ENCODE results near the gene NPHP1. TPM values are rescaled to one million over a fixed set of nuclear protein-coding genes. Genes with fewer than 3 reads are reported as not detected.

Gene NPHP1
- polyA plus RNA-seq, 6 donors from 2014 or later, result 0.59 to 2.1 (median 1.2) TPM; not detected in 1

GRCh38 chr2:110143982-110144381 lies 60.8 kb downstream of the NPHP1 start:
- no peak for DNase-seq
- H3K27me3 Mint-ChIP-seq, result peaks cover 0 to 8% (median 0%) of the 10 kb centered on the region in 3 donors
- H3K4me3 Mint-ChIP-seq, result no peak overlapping the region
- peaks cover 0 to 8% of the 10 kb centered on the region in 2 donors for H3K36me3 Mint-ChIP-seq
- no peak for ATAC-seq (ENCODE audit: low read depth in 2 of 2)
- H3K4me1 Mint-ChIP-seq, result no peaks in the 10 kb centered on the region
- H3K9me3 Mint-ChIP-seq, result peaks cover 0 to 8% (median 1%) of the 10 kb centered on the region in 7 donors
- no peak overlapping the region for H3K27ac Mint-ChIP-seq

DNA sequence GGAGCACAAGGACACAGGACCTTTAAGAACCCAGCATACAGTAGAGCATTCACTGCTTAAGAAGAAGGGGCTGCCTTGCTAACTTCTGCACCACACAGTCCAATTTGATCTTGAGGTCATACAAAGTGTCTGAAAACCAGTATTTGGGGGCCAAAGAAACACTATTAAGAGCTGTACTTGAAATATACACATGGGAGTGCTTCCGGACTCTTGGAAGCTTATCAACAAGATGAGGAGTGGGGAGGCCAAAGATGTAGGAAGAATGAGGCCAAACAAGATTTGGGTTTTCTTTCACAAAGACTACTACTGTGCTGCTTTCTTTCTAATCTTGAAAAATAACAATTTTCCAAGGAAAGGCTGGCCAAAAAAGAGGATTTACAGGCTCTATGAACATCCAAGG lies 64.4 kb downstream of the NPHP1 start:
- no peaks in the 10 kb centered on the region for H3K27me3 Mint-ChIP-seq
- no peak overlapping the region for H3K4me3 Mint-ChIP-seq
- no peaks in the 10 kb centered on the region for H3K36me3 Mint-ChIP-seq
- DNase-seq (no peak), ATAC-seq (ENCODE audit: low read depth in 2 of 2) (no peak)
- H3K4me1 Mint-ChIP-seq, result no peaks in the 10 kb centered on the region
- peaks cover 0 to 13% (median 0%) of the 10 kb centered on the region in 7 donors for H3K9me3 Mint-ChIP-seq
- no peak overlapping the region for H3K27ac Mint-ChIP-seq

DNA sequence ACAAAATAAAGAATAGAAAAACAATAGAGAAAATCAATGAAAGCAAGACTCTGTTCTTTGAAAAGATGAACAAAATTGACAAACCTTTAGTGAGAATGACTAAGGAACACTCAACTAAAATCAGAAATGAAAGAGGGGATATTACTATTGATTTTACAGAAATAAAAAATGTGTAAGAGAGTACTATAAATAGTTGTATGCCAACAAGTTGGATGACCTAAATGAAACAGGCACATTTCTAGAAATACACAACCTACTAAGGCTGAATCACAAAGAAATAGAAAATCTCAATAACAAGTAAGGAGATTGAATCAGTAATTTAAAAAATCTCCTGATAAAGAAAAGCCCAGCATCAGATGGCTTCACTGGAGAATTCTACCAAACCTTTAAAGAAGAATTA lies 70.8 kb downstream of the NPHP1 start:
- no peaks in the 10 kb centered on the region for H3K4me1 Mint-ChIP-seq
- no peaks in the 10 kb centered on the region for H3K27me3 Mint-ChIP-seq
- H3K4me3 Mint-ChIP-seq, result no peak overlapping the region
- ATAC-seq (ENCODE audit: low read depth in 2 of 2) (no peak), DNase-seq (no peak)
- no peak overlapping the region for H3K27ac Mint-ChIP-seq
- peaks cover 0 to 33% (median 20%) of the 10 kb centered on the region in 7 donors for H3K9me3 Mint-ChIP-seq
- peaks cover 0 to 15% of the 10 kb centered on the region in 2 donors for H3K36me3 Mint-ChIP-seq

GRCh38 chr2:110131166-110131565 lies 73.6 kb downstream of the NPHP1 start:
- H3K4me3 Mint-ChIP-seq, result no peak overlapping the region
- peaks cover 0 to 15% of the 10 kb centered on the region in 2 donors for H3K36me3 Mint-ChIP-seq
- H3K4me1 Mint-ChIP-seq, result no peaks in the 10 kb centered on the region
- DNase-seq (no peak), ATAC-seq (ENCODE audit: low read depth in 2 of 2) (no peak)
- no peak overlapping the region for H3K27ac Mint-ChIP-seq
- no peaks in the 10 kb centered on the region for H3K27me3 Mint-ChIP-seq
- H3K9me3 Mint-ChIP-seq, result peaks cover 0 to 29% (median 20%) of the 10 kb centered on the region in 7 donors

- DNase-seq, result no peak
- no peak for ATAC-seq (ENCODE audit: low read depth in 2 of 2)
- Mint-ChIP-seq H3K27me3 (no peaks in the 10 kb centered on the region), H3K36me3 (peaks cover 0 to 15% of the 10 kb centered on the region in 2 donors), H3K27ac (no peak overlapping the region), H3K4me3 (no peak overlapping the region), H3K9me3 (peaks cover 0 to 29% (median 19%) of the 10 kb centered on the region in 7 donors), H3K4me1 (no peaks in the 10 kb centered on the region)
These were observed 74.1 kb downstream of the NPHP1 start for GRCh38 chr2:110130757-110131156.

GRCh38 chr2:110126906-110127305 lies 77.9 kb downstream of the NPHP1 start:
- Mint-ChIP-seq H3K27me3 (no peaks in the 10 kb centered on the region), H3K36me3 (no peaks in the 10 kb centered on the region), H3K4me3 (no peak overlapping the region), H3K4me1 (no peaks in the 10 kb centered on the region), H3K27ac (no peak overlapping the region), H3K9me3 (peaks cover 0 to 2% (median 0%) of the 10 kb centered on the region in 7 donors)
- ATAC-seq (ENCODE audit: low read depth in 2 of 2) (no peak), DNase-seq (no peak)

DNA sequence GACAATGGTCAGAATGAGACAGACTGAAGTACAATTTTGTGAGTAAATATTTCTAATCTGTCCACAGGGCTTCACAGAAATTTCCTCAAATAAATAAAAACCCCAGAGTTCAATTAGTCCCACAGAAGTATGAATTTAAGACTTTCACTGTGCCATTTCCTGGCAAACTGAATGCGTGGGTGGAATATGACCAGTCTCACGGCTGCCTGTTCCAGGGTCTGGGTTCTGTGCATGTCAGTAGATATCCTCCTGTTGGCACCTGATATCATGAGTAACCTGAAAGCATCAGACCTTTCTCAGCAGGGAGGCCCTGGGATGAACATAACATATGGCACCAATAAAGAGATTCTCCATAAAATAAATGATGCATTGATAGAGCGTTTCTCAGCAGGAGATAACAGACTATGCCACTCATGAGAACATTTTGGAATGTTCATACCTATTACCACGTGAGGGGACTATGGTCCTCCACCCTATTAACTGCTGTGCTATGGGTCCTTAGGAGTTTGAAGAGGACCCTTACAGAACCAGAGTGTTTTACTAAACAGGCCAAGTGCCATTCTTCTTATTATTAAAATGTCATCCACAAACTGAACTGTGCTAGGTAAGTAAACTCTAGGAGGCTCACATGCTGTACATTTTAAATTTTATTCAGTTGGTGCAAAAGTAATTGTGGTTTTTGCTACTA lies 78.6 kb downstream of the NPHP1 start:
- H3K4me1 Mint-ChIP-seq, result no peaks in the 10 kb centered on the region
- no peak overlapping the region for H3K4me3 Mint-ChIP-seq
- H3K9me3 Mint-ChIP-seq, result peaks cover 0 to 1% (median 0%) of the 10 kb centered on the region in 7 donors
- no peak overlapping the region for H3K27ac Mint-ChIP-seq
- DNase-seq, result no peak
- H3K36me3 Mint-ChIP-seq, result no peaks in the 10 kb centered on the region
- H3K27me3 Mint-ChIP-seq, result peaks cover 0 to under 1% (median 0%) of the 10 kb centered on the region in 3 donors
- ATAC-seq (ENCODE audit: low read depth in 2 of 2), result no peak

GRCh38 chr2:110124939-110125691 lies 79.7 kb downstream of the NPHP1 start:
- ATAC-seq (ENCODE audit: low read depth in 2 of 2) (no peak), DNase-seq (no peak)
- H3K27ac Mint-ChIP-seq, result no peak overlapping the region
- H3K4me3 Mint-ChIP-seq, result no peak overlapping the region
- H3K9me3 Mint-ChIP-seq, result peaks cover 0 to 1% (median 0%) of the 10 kb centered on the region in 7 donors
- no peaks in the 10 kb centered on the region for H3K36me3 Mint-ChIP-seq
- peaks cover 0 to 4% (median 0%) of the 10 kb centered on the region in 3 donors for H3K27me3 Mint-ChIP-seq
- H3K4me1 Mint-ChIP-seq, result no peaks in the 10 kb centered on the region

DNA sequence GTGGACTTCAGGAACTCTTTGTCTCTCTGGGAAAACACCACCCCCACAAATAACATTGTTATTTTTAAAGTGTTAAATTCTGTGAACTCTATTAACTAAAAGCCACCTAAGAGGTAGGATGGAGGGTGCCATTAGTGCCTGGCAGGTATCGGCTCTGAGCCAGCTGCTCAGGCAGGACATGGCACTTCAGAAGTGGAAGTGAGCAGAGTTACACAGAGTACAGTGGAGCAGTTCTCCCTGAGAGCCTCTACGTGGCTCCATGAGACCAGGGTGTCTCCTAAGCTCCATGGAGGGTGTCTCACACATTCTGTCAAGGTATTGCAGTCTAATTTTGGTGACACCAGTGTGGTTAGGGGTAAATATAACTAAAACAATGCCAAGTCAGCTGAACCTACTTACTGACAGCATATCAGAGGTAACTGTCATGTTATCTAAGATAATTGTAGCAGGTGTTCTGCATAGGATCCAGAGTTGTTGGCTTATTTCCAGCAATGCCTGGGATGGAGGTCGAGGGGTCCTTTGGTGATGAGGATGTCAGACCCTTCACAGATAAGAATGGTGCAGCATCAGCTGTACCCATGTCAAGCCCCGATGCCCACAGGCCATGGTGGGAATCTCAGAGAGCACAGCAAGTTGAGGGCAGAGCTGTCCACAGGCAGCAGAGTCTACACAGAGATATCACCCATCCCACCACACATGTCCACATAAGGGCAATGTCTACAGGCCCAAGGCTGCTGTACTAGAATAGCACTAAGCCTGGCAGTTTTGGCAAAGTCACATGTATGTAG lies 80.6 kb downstream of the NPHP1 start:
- H3K27ac Mint-ChIP-seq, result no peak overlapping the region
- DNase-seq (no peak), ATAC-seq (ENCODE audit: low read depth in 2 of 2) (no peak)
- H3K9me3 Mint-ChIP-seq, result no peaks in the 10 kb centered on the region
- H3K27me3 Mint-ChIP-seq, result peaks cover 3 to 5% (median 4%) of the 10 kb centered on the region in 3 donors
- no peaks in the 10 kb centered on the region for H3K36me3 Mint-ChIP-seq
- H3K4me3 Mint-ChIP-seq, result no peak overlapping the region
- H3K4me1 Mint-ChIP-seq, result no peaks in the 10 kb centered on the region

DNA sequence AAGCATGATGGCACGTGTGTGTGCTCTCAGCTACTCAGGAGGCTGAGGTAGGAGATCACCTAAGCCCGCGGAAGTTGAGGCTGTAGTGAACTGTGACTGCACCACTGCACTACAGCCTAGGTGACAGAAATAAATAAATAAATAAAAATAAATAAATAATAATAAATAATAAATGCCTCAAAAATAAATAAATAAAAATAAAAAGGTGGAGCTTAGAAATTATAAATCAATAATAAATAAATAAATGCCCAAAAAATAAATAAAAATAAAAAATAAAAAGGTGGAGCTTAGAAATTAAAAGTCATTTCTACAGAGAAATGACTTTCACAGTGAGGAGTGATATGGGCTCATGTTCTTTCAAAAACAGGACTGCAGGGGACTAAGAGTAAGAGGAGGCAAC lies 83.2 kb downstream of the NPHP1 start:
- no peak for DNase-seq
- H3K4me1 Mint-ChIP-seq, result no peaks in the 10 kb centered on the region
- peaks cover 0 to 3% of the 10 kb centered on the region in 2 donors for H3K36me3 Mint-ChIP-seq
- H3K4me3 Mint-ChIP-seq, result no peak overlapping the region
- H3K9me3 Mint-ChIP-seq, result no peaks in the 10 kb centered on the region
- no peak for ATAC-seq (ENCODE audit: low read depth in 2 of 2)
- H3K27ac Mint-ChIP-seq, result no peak overlapping the region
- peaks cover 25 to 31% (median 28%) of the 10 kb centered on the region in 3 donors for H3K27me3 Mint-ChIP-seq

- ATAC-seq (ENCODE audit: low read depth in 2 of 2), result no peak
- Mint-ChIP-seq H3K4me1 (no peaks in the 10 kb centered on the region), H3K36me3 (peaks cover 0 to 8% of the 10 kb centered on the region in 2 donors), H3K27me3 (peaks cover 28 to 37% (median 34%) of the 10 kb centered on the region in 3 donors), H3K27ac (no peak overlapping the region), H3K4me3 (no peak overlapping the region), H3K9me3 (no peaks in the 10 kb centered on the region)
- DNase-seq, result no peak
These were observed 83.8 kb downstream of the NPHP1 start for GRCh38 chr2:110121052-110121334.

DNA sequence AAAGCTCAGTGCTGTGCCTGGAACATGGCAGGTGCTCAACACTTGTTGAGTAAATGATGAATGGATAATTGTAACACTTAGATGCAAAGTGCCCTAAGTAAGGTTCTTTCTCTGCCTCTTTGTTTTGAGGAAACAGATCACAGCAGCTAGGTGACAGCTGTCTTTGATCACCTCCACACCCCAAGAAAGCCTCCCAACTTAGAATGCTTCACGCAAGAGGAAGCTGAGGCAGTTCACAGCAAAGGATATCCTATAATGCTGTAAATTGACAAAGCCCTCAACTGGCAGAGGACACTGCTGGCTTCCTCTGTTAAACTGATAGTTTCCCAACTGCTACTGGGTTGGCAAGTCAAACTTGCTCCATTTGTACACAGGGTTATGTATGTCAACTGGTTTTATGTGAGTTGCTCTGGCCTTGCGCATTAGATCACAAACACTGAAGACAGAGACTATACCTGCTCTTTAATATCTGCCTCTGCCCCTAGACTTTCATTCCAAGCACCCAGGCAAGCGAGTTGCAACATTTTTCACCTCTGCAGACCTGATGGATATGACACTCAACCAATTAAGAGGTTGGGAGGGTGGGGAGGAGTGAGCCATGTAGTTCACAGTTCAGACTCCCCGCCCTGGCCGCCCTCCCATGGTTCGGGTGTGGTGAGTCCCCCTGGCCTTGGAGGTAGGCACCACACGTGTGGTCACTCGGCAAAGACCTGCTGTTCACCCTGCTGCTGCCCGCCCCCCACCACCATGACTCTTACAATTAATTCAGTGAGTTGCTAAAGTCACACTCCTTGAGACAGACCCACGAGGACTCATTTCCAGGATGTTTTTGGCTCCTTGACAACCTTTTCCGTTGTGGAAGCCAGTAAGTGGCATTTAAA lies 84.4 kb downstream of the NPHP1 start:
- H3K27ac Mint-ChIP-seq, result no peak overlapping the region
- H3K4me1 Mint-ChIP-seq, result no peaks in the 10 kb centered on the region
- ATAC-seq (ENCODE audit: low read depth in 2 of 2) (no peak), DNase-seq (no peak)
- peaks cover 28 to 39% (median 37%) of the 10 kb centered on the region in 3 donors for H3K27me3 Mint-ChIP-seq
- peaks cover 0 to 8% of the 10 kb centered on the region in 2 donors for H3K36me3 Mint-ChIP-seq
- H3K4me3 Mint-ChIP-seq, result no peak overlapping the region
- no peaks in the 10 kb centered on the region for H3K9me3 Mint-ChIP-seq

Data from naive B cell (primary cell).